ENCODE measurements around the gene KIF26B.
A peak's percentile ranks its signal among the peaks of the same experiment; 100 is the strongest.

KIF26B gene

DNA sequence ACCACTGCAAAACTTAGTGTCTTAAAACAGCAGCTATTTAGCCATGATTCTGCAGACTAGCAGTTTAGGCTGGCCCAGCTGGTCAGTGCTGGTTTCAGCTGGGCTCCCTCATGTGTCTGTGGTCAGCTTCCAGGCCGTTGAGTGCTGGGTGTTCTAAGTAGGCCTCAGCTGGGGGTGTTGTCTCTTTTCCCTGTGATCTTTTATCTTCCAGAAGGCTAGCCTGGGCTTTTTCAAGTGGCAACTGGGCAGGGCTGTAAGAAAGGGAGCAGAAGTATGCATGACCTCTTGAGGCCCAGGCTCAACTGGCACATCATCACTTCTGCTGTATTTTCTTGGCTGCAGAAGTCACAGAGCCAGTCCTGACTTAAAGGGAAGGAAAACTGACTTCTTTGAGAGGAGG lies 136.1 kb downstream of the KIF26B start:
- TF ChIP-seq, protein P1, sequence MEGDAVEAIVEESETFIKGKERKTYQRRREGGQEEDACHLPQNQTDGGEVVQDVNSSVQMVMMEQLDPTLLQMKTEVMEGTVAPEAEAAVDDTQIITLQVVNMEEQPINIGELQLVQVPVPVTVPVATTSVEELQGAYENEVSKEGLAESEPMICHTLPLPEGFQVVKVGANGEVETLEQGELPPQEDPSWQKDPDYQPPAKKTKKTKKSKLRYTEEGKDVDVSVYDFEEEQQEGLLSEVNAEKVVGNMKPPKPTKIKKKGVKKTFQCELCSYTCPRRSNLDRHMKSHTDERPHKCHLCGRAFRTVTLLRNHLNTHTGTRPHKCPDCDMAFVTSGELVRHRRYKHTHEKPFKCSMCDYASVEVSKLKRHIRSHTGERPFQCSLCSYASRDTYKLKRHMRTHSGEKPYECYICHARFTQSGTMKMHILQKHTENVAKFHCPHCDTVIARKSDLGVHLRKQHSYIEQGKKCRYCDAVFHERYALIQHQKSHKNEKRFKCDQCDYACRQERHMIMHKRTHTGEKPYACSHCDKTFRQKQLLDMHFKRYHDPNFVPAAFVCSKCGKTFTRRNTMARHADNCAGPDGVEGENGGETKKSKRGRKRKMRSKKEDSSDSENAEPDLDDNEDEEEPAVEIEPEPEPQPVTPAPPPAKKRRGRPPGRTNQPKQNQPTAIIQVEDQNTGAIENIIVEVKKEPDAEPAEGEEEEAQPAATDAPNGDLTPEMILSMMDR (conservative IDR thresholded peaks at IDR 0.05; ENCODE audit: low read length) = no peak
- no peak for DNase-seq (ENCODE audit: low read depth)
- no peak overlapping the region for H3K4me3 ChIP-seq (ENCODE audit: low read length)

DNA sequence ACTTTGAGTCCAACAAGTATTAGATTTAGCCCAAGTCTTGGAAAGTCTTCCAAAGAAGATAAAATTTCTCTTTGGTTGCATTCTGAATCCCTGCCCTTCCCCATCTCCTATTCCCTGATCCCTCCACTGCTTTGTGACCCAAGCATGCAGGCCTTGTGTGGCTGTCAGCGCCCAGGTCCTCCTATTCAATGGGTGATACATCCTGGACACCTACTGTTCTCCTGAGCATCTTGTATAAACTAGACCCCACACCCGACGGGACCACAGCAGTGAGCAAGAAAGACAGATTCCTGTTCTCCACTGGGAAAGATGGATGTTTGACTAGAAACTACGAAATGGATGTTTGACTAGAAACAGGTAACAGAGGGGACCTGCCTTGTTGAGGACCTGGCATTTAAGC lies 136.6 kb downstream of the KIF26B start:
- H3K4me3 ChIP-seq (ENCODE audit: low read length) = no peak overlapping the region
- DNase-seq (ENCODE audit: low read depth) = no peak
- TF ChIP-seq, protein P1 (conservative IDR thresholded peaks at IDR 0.05; ENCODE audit: low read length) = no peak

DNA sequence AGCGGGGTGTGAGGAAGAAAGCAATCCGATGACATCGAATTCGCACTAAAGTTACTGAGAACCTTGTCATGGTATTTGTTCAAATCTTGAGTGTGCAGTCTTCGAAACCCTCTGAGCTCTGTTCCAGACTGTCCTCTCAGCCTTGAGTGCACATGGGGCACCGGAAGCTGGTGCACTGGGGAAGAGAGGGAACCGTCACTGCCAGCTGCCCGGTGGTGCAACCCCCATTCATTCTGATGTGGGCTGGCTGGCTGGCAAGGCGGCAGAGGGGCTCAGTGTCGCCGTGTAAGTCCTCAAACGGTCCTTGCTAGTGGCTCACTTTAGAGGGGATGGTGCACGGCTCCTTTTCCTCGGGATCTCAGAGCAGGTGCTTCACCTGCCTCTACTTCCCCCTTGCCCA lies 137.4 kb downstream of the KIF26B start:
- no peak overlapping the region for H3K4me3 ChIP-seq (ENCODE audit: low read length)
- TF ChIP-seq, protein P1 (conservative IDR thresholded peaks at IDR 0.05; ENCODE audit: low read length) = no peak
- DNase-seq (ENCODE audit: low read depth) = no peak

DNA sequence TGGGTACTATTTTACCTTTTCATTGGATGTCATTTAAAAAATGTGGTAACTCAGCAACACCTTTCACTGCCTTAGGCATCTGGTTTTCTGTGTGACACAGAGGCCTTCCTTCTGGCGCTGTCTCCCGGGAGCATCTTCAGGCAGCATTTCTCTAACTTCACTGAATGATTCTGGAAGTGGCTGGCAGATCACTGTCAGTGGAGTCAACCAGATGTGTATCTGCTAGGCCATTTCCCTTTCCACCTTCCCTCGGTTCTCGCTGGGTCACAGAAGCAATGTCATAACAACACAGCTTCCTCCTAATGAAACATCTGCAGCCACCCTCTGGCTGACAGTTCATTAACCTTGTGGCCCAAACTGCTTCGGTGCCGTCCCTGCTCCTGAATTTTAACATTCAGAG lies 137.8 kb downstream of the KIF26B start:
- no peak overlapping the region for H3K4me3 ChIP-seq (ENCODE audit: low read length)
- TF ChIP-seq, protein P1 (conservative IDR thresholded peaks at IDR 0.05; ENCODE audit: low read length) = no peak
- no peak for DNase-seq (ENCODE audit: low read depth)

DNA sequence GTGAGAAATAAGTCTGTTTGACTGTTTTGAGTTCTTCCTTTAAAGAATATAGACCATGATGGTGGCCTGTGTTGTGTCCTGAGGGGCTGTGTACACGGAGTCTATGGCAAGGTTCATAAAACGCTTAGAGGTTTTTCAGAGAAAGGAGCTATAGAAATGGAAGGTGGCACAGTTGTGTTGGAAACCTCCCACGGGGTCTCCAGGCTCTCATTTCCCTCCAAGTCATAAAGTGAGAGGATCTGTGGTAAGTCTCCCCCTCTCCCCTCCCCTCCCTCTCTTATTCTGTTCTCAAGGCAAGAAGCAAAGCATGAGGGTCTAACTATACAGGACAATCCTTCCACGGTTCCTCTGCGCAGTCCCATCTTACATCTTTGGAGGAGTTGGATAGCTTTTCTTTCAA lies 139.2 kb downstream of the KIF26B start:
- no peak for DNase-seq (ENCODE audit: low read depth)
- no peak overlapping the region for H3K4me3 ChIP-seq (ENCODE audit: low read length)
- TF ChIP-seq, protein P1 (conservative IDR thresholded peaks at IDR 0.05; ENCODE audit: low read length) = no peak

DNA sequence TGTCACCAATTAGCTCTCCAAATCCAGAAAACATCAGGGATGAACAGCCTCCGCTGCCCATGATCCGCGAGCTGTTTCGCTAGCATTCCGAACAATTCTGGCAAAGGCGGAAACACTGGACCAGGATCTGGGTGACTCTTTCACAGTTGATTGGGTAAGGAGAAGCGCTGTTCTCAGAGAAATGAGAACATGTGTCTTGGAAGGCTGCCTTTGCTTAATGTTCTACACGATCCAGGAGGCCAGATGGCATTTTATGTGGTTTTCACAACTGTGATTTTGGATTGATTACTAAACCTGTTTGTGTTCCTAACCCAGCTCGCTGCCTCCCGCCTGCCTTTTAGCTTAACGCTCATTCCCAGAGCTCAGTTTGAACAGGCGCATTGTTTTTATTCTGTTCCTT lies 144.0 kb downstream of the KIF26B start:
- TF ChIP-seq, protein P1 (conservative IDR thresholded peaks at IDR 0.05; ENCODE audit: low read length) = no peak
- DNase-seq (ENCODE audit: low read depth) = peak; percentile 93
- peak overlapping the region; percentile 6; the same call in 1 of the 2 replicates for H3K4me3 ChIP-seq (ENCODE audit: low read length)

DNA sequence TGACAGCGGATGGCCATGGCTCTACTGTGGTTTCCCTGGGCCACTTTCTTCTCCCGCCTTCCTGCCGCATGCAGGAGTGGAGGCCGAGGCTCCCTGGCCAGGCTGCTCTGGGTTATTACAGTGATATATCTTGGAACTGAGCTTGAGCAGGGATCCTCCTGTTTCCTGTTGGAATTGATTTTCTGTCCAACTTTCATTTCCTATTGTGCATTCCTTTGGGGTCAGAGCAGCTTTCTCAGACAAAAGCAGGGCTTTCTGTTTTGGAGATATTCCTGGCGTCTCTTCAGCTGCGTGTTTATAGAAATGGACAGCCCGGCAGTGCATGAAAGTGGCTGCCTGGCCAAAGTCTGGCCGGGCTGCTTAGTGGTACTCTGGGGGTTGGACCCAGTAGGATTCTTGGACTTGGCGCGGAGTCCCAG lies 146.4 kb downstream of the KIF26B start:
- no peak overlapping the region for H3K4me3 ChIP-seq (ENCODE audit: low read length)
- TF ChIP-seq, protein P1 (conservative IDR thresholded peaks at IDR 0.05; ENCODE audit: low read length) = no peak
- DNase-seq (ENCODE audit: low read depth) = peak; percentile 68

All from AG10803 (cell line).